GM23338 (cell line): ENCODE measurements around the gene LPP. TPM values are rescaled to one million over a fixed set of nuclear protein-coding genes. Genes with fewer than 3 reads are reported as not detected.

Experiments
- ATAC-seq: fragments of 200-7000 bp; cut with Tn5 transposase; 3 replicates; pipeline ENCODE4 v1.9.1; 2020
- DNase-seq: peaks from one replicate; pipeline ENCODE4 v3.0.0-alpha.2; 2015; ENCODE audit warnings: low spot score
- H2AFZ ChIP-seq: fragments of 200-600 bp; sonication (generic); 2 replicates; pipeline ENCODE4 v1.8.0; 2016; ENCODE audit warnings: antibody characterized with exemption, mild to moderate bottlenecking, moderate library complexity
- H3F3A ChIP-seq: fragments of 200-600 bp; sonication (generic); replicated peaks from 2 replicates; pipeline ENCODE4 v1.8.0; 2017; ENCODE audit warnings: antibody characterized with exemption, mixed run types, low read depth
- H3K27ac ChIP-seq: fragments of 200-600 bp; sonication (generic); 2 replicates; pipeline ENCODE4 v1.6.1; 2016; ENCODE audit warnings: low read depth
- H3K27me3 ChIP-seq: fragments of 200-600 bp; sonication (generic); 2 replicates; pipeline ENCODE4 v1.8.0; 2016; ENCODE audit warnings: mild to moderate bottlenecking, mixed run types, moderate library complexity; ENCODE audit not compliant: insufficient read depth
- H3K36me3 ChIP-seq: fragments of 200-600 bp; sonication (generic); 2 replicates; pipeline ENCODE4 v1.8.0; 2016; ENCODE audit warnings: mild to moderate bottlenecking; ENCODE audit not compliant: insufficient read depth
- H3K4me1 ChIP-seq: fragments of 200-600 bp; sonication (generic); 2 replicates; pipeline ENCODE4 v1.8.0; 2016; ENCODE audit warnings: mild to moderate bottlenecking, moderate library complexity; ENCODE audit not compliant: insufficient read depth
- H3K4me2 ChIP-seq: fragments of 200-600 bp; sonication (generic); 2 replicates; pipeline ENCODE4 v1.7.1; 2017; ENCODE audit warnings: mixed run types
- H3K4me3 ChIP-seq: fragments of 200-600 bp; sonication (generic); 2 replicates; pipeline ENCODE4 v1.6.1; 2016; ENCODE audit warnings: mixed run types
- H3K79me2 ChIP-seq: fragments of 200-600 bp; sonication (generic); replicated peaks from 2 replicates; pipeline ENCODE4 v1.8.0; 2017; ENCODE audit warnings: mild to moderate bottlenecking; ENCODE audit not compliant: insufficient read depth
- H3K9me2 ChIP-seq: fragments of 200-600 bp; sonication (generic); 2 replicates; pipeline ENCODE4 v1.8.0; 2017; ENCODE audit not compliant: insufficient read depth
- H4K20me1 ChIP-seq: fragments of 200-600 bp; sonication (generic); replicated peaks from 2 replicates; pipeline ENCODE4 v1.8.0; 2017; ENCODE audit warnings: mild to moderate bottlenecking; ENCODE audit not compliant: insufficient read depth
- H3K27ac Mint-ChIP-seq: 2 replicates; pipeline ENCODE4 v1.8.0; 2020; ENCODE audit warnings: inconsistent platforms, mild to moderate bottlenecking, moderate library complexity, mixed read lengths
- H3K27me3 Mint-ChIP-seq: 3 replicates; pipeline ENCODE4 v1.8.0; 2022; ENCODE audit warnings: low read depth, mild to moderate bottlenecking, moderate library complexity, mixed read lengths, inconsistent platforms; ENCODE audit not compliant: insufficient read depth, poor library complexity
- H3K36me3 Mint-ChIP-seq: 3 replicates; pipeline ENCODE4 v1.8.0; 2021; ENCODE audit warnings: low read depth, mild to moderate bottlenecking, inconsistent platforms, moderate library complexity, mixed read lengths
- H3K4me1 Mint-ChIP-seq: 3 replicates; pipeline ENCODE4 v1.8.0; 2020; ENCODE audit warnings: mild to moderate bottlenecking, inconsistent platforms, mixed read lengths
- H3K4me3 Mint-ChIP-seq: 3 replicates; pipeline ENCODE4 v1.8.0; 2021; ENCODE audit warnings: moderate library complexity, mild to moderate bottlenecking, inconsistent platforms, mixed read lengths
- H3K9me3 Mint-ChIP-seq: 3 replicates; pipeline ENCODE4 v1.8.0; 2020; ENCODE audit warnings: moderate library complexity, mild to moderate bottlenecking, inconsistent platforms, mixed read lengths
- CREB1 ChIP-seq: fragments of 250-450 bp; sonication (Bioruptor Pico); IDR thresholded peaks from 2 replicates; pipeline ENCODE4 v1.5.0; 2020; ENCODE audit warnings: low read depth, mild to moderate bottlenecking, moderate library complexity
- ETS1 ChIP-seq: IDR thresholded peaks from 2 replicates; pipeline ENCODE4 v1.6.1; 2016; ENCODE audit warnings: antibody characterized with exemption
- EZH2 ChIP-seq: fragments of 200-600 bp; sonication (generic); IDR thresholded peaks from one replicate; pipeline ENCODE4 v1.8.0; 2017; ENCODE audit warnings: antibody characterized with exemption, mild to moderate bottlenecking, low read depth; ENCODE audit not compliant: unreplicated experiment
- JUNB ChIP-seq: IDR thresholded peaks from one replicate; pipeline ENCODE4 v1.6.1; 2016; ENCODE audit warnings: antibody characterized with exemption; ENCODE audit not compliant: unreplicated experiment
- POLR2AphosphoS5 ChIP-seq: IDR thresholded peaks from 2 replicates; pipeline ENCODE4 v1.6.1; 2016; ENCODE audit warnings: antibody characterized with exemption, low read depth
- ZNF331 ChIP-seq: fragments of 250-450 bp; sonication (Bioruptor Pico); IDR thresholded peaks from 2 replicates; pipeline ENCODE4 v1.5.0; 2020; ENCODE audit warnings: low read depth, mild to moderate bottlenecking, moderate library complexity
- polyA plus RNA-seq: library from polyadenylated mRNA; unstranded; fragments of >200 nt; fragmentation: Nextera tagmentation; extraction: Ambion mirVana; gene quantifications from 2 replicates; pipeline ENCODE4 v1.2.1, GENCODE V29; 2016
- total RNA-seq: library from RNA; depleted of rRNA; stranded (reverse); fragments of >200 nt; shearing (Covaris generic); gene quantifications from 2 replicates; pipeline ENCODE4 v1.2.3, GENCODE V29; 2014
- TF ChIP-seq, protein P1 (sequence below): IDR thresholded peaks from one replicate; pipeline ENCODE4 v1.6.1; 2018; ENCODE audit warnings: antibody characterized with exemption; ENCODE audit not compliant: unreplicated experiment
- TF ChIP-seq, protein P2 (sequence below): fragments of 250-450 bp; sonication (Bioruptor Pico); IDR thresholded peaks from 2 replicates; pipeline ENCODE4 v1.5.0; 2020; ENCODE audit warnings: mild to moderate bottlenecking, moderate library complexity

The LPP gene
- total and polyA plus RNA-seq, 2 experiments from 2014 or later = 23.0 to 35.2 TPM

DNA sequence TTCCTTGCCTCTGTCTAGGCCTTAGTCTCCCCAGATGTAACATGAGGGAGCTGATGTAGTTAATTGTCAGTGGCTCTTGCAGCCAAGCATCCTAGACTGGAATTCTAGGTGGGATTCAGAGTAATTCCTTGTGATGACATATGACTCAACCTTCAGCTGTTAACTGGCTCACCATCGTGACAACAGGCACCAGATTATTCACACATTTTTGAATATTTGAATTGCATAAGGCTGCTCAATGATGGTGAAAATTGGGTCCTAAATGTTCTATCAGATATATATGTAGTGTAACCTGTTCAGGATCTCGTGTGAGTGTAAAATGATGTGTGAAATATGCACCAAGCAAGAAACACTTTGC is 405.1 kb downstream of the LPP start:
- Mint-ChIP-seq H3K4me1 (no peaks in the 10 kb centered on the region), H3K36me3 (no peaks in the 10 kb centered on the region), H3K4me3 (no peak overlapping the region), H3K9me3 (no peaks in the 10 kb centered on the region), H3K27me3 (no peaks in the 10 kb centered on the region), H3K27ac (no peak overlapping the region)
- Histone ChIP-seq H3K79me2 (no peaks in the 10 kb centered on the region), H3F3A (no peaks in the 10 kb centered on the region), H4K20me1 (no peaks in the 10 kb centered on the region), H3K27me3 (no peaks in the 10 kb centered on the region), H3K36me3 (no peaks in the 10 kb centered on the region), H2AFZ (no peak overlapping the region), H3K4me3 (no peak overlapping the region), H3K27ac (no peak overlapping the region), H3K9me2 (no peaks in the 10 kb centered on the region; the same call in 1 of the 2 replicates), H3K4me2 (no peak overlapping the region), H3K4me1 (no peaks in the 10 kb centered on the region)
- no peak for DNase-seq
- TF ChIP-seq, protein P1, sequence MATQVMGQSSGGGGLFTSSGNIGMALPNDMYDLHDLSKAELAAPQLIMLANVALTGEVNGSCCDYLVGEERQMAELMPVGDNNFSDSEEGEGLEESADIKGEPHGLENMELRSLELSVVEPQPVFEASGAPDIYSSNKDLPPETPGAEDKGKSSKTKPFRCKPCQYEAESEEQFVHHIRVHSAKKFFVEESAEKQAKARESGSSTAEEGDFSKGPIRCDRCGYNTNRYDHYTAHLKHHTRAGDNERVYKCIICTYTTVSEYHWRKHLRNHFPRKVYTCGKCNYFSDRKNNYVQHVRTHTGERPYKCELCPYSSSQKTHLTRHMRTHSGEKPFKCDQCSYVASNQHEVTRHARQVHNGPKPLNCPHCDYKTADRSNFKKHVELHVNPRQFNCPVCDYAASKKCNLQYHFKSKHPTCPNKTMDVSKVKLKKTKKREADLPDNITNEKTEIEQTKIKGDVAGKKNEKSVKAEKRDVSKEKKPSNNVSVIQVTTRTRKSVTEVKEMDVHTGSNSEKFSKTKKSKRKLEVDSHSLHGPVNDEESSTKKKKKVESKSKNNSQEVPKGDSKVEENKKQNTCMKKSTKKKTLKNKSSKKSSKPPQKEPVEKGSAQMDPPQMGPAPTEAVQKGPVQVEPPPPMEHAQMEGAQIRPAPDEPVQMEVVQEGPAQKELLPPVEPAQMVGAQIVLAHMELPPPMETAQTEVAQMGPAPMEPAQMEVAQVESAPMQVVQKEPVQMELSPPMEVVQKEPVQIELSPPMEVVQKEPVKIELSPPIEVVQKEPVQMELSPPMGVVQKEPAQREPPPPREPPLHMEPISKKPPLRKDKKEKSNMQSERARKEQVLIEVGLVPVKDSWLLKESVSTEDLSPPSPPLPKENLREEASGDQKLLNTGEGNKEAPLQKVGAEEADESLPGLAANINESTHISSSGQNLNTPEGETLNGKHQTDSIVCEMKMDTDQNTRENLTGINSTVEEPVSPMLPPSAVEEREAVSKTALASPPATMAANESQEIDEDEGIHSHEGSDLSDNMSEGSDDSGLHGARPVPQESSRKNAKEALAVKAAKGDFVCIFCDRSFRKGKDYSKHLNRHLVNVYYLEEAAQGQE = no peak
- TF ChIP-seq, protein P2, sequence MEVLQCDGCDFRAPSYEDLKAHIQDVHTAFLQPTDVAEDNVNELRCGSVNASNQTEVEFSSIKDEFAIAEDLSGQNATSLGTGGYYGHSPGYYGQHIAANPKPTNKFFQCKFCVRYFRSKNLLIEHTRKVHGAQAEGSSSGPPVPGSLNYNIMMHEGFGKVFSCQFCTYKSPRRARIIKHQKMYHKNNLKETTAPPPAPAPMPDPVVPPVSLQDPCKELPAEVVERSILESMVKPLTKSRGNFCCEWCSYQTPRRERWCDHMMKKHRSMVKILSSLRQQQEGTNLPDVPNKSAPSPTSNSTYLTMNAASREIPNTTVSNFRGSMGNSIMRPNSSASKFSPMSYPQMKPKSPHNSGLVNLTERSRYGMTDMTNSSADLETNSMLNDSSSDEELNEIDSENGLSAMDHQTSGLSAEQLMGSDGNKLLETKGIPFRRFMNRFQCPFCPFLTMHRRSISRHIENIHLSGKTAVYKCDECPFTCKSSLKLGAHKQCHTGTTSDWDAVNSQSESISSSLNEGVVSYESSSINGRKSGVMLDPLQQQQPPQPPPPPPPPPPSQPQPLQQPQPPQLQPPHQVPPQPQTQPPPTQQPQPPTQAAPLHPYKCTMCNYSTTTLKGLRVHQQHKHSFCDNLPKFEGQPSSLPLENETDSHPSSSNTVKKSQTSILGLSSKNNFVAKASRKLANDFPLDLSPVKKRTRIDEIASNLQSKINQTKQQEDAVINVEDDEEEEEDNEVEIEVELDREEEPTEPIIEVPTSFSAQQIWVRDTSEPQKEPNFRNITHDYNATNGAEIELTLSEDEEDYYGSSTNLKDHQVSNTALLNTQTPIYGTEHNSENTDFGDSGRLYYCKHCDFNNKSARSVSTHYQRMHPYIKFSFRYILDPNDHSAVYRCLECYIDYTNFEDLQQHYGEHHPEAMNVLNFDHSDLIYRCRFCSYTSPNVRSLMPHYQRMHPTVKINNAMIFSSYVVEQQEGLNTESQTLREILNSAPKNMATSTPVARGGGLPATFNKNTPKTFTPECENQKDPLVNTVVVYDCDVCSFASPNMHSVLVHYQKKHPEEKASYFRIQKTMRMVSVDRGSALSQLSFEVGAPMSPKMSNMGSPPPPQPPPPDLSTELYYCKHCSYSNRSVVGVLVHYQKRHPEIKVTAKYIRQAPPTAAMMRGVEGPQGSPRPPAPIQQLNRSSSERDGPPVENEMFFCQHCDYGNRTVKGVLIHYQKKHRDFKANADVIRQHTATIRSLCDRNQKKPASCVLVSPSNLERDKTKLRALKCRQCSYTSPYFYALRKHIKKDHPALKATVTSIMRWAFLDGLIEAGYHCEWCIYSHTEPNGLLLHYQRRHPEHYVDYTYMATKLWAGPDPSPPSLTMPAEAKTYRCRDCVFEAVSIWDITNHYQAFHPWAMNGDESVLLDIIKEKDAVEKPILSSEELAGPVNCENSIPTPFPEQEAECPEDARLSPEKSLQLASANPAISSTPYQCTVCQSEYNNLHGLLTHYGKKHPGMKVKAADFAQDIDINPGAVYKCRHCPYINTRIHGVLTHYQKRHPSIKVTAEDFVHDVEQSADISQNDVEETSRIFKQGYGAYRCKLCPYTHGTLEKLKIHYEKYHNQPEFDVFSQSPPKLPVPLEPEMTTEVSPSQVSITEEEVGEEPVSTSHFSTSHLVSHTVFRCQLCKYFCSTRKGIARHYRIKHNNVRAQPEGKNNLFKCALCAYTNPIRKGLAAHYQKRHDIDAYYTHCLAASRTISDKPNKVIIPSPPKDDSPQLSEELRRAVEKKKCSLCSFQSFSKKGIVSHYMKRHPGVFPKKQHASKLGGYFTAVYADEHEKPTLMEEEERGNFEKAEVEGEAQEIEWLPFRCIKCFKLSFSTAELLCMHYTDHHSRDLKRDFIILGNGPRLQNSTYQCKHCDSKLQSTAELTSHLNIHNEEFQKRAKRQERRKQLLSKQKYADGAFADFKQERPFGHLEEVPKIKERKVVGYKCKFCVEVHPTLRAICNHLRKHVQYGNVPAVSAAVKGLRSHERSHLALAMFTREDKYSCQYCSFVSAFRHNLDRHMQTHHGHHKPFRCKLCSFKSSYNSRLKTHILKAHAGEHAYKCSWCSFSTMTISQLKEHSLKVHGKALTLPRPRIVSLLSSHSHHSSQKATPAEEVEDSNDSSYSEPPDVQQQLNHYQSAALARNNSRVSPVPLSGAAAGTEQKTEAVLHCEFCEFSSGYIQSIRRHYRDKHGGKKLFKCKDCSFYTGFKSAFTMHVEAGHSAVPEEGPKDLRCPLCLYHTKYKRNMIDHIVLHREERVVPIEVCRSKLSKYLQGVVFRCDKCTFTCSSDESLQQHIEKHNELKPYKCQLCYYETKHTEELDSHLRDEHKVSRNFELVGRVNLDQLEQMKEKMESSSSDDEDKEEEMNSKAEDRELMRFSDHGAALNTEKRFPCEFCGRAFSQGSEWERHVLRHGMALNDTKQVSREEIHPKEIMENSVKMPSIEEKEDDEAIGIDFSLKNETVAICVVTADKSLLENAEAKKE (CRISPR knock-in tag) = no peak
- TF ChIP-seq JUNB = no peak
- no peak for TF ChIP-seq CREB1 (CRISPR knock-in tag)
- TF ChIP-seq POLR2AphosphoS5 = no peak
- TF ChIP-seq ZNF331 (CRISPR knock-in tag) = no peak
- TF ChIP-seq ETS1 = no peak
- no peak for TF ChIP-seq EZH2
- ATAC-seq = no peak
